ENCODE results near the gene ARSI.
"Not testable (repeated sequence)": the region's sequence is repeated elsewhere in the genome, so short reads cannot be mapped to it uniquely, and the experiment has no call there.

Gene ARSI

DNA sequence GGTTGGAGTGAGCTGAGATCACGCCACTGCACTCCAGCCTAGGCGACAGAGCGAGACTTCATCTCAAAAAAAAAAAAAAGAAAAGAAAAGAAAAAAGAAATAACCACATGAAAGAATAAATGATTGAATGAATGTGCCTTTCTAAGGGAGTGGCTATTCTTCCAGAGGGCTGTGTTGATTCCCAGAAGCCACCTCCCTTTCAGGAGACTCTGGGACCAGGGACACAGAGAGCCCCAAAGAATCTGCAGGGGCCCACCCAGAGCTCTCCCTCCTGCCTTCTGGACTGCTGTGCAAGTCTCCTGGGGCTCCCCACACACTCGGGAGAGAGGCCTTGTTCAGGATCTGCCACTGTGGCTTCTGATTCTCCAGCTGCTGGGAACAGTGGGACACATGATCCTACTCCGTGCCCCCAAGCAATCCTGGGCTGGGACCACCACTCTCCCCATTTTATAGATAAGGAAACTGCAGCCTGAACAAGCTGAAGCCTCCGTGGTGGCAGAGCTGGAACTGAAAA is 36.8 kb downstream of the ARSI start:
- no peak for DNase-seq (ENCODE audit: low read depth)

DNA sequence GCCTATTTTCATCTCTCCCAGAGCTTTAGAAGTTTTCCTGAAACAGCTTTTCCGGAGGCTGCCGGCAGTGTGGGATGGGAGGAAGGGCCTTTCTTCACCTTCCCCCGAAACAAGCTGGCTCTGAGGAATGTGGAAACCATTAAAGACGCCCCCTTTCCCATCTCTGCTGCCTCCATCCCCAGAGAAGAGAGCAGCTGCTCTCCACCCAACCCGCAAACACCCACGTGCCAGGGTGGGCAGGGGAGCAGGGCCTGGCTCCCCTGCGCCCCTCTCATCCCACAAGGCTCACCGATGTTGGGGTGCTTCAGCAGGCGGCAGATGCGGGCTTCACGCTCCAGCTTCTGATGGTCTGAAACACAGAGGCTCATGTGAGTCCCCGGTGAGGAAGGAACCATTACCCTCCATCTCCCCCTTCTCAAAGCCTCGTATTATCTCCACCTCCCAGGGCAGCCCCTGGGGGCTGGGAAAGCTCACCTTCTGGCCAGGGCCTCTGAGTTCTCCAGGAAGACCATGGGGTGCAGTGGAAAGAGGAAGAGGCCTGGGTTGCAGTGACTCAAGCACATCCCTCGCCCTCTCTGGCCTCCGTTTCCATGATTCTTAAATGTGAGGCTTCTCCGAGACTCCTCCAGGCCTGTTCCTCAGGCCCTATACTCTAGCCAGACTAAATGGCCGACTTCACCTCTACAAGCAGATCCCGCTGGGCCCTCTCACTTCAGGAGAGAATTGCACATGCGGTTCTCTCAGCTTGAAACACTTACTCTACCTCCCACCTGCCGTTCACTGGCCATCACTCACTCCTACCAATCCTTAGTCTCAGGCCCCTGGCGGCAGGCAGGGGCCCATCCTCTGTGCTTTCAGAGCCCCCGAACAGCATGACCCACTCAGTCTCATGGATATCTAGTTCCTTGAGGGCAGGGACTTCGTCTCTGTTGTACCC is 37.8 kb downstream of the ARSI start:
- DNase-seq (ENCODE audit: low read depth): no peak

DNA sequence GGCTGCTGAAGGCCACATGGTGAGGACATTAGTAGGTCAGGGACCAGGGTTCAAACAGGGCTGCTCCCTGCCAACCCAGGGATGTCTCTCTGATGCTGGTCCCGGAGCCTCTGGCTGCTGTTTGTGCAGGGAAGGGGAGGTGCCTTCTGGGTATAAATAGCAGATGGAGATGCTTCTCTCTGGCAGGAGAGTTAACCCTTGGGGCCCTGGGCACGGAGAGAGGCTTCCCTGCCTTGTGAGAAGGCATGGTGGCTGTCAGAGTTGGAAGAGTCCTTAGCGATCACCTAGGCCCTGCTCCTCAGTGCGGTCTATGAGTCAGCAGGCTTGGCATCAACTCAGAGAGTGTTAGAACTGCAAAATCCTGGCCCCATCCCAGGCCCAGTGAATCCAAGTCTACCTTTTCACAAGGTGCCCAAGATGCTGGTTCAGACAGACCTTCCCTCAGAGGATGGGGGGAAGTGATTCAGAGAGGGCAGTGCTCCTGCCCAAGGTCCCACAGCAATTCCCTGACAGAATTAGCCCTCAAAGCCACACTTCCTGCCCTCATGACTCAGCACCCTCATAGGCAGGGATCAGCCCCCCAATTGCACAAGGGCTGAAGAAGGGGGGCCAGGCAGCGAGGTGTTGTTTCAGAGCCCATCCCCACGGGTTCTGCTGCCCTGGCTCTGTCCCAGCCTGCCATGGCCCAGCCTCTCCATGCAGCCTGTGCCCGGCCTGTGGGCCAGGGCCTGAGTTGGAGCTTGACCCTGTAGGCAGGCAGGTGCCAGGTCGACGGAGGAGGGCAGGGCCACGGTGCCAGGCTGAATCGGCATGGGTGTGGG is 38.7 kb downstream of the ARSI start:
- no peak for DNase-seq (ENCODE audit: low read depth)

DNA sequence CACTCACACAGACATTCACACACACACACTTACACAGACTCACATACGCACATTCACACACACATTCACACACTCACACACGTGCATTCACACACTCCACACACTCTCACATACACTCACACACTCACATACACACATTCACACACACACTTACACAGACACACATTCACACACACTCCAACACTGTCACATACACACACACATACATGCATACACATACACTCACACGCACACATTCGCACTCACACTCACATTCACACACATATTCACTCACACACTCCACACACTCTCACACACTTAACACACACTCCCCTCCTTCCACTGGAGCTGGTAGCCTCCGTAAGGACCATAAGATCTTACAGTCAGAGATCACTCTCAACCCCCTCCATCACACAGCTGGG is 39.3 kb downstream of the ARSI start:
- no peak for DNase-seq (ENCODE audit: low read depth)

DNA sequence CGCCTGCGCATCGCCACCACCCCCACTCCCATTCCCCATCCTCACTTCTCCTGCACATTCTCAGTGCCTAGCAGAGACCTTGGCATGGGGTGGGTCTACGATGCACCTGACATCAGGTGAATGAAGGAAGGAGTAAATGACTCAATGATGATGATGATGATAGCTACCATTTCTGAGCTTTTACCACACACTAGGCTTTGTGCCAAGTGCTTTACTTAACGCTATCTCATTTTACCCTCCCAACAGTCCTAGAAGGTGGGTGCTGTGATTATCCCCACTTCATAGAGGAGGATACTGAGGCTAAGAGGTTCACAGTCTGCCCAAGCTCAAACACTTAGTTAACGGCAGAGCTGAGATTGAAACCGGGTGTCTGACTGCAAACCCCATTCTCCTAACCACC is 40.2 kb downstream of the ARSI start:
- no peak for DNase-seq (ENCODE audit: low read depth)

DNA sequence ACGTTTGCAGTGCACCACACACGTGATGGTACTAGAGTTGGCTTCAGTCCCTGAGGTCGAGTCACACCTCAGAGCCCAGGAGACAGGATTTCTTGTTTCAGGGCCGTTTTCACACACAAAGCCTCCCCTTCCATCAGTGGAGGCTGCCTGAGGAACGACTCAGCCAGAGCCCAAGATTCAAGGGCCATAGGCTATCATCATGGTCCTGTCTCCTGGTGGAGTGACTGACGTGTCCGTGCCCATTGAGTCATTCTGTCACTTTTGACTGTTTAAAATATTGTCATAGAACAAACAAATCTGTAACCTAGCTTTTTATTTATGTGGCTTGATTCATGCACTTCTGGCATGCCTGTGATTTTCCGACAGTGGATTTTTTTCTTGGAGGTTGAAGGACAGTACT is 41.5 kb downstream of the ARSI start:
- DNase-seq (ENCODE audit: low read depth): no peak

DNA sequence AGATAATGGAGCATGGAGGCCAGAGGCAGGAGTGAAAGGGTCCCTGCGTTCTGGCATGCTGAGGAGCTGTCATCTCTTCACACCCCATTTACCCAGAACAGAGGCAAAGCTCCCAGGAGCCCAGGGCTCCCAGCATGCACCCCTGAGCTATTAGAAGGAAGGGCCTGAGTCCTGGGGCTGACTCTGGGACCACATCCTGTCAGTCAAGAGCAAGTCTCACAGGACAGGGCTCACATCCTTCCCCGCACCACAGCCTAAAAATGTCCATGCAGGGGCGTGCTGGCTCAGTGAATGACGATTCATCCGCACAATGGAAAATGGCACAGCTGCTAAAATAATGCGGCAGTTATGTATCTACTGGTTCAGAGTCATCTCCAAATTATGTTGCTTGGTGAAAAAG is 44.6 kb downstream of the ARSI start:
- DNase-seq (ENCODE audit: low read depth): no peak

DNA sequence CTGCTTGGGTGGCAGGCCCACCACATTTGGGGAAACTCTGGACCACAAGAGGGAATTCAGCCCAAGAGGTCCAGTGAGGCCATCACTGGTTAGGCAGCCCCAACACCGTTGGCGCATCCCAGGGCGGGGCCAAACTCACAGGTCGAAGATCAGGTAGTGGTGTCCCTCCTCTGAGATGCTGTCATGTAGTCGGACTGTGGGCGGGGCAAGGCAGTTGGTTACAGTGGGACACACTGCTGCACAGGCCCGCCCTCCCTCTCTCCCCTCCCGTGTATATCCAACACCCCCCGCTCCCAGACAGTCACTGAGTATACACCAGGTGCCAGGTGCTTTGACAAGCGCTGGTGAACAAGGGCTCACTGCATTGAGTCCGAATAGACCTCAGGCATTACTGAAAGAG is 45.3 kb downstream of the ARSI start:
- no peak for DNase-seq (ENCODE audit: low read depth)

DNA sequence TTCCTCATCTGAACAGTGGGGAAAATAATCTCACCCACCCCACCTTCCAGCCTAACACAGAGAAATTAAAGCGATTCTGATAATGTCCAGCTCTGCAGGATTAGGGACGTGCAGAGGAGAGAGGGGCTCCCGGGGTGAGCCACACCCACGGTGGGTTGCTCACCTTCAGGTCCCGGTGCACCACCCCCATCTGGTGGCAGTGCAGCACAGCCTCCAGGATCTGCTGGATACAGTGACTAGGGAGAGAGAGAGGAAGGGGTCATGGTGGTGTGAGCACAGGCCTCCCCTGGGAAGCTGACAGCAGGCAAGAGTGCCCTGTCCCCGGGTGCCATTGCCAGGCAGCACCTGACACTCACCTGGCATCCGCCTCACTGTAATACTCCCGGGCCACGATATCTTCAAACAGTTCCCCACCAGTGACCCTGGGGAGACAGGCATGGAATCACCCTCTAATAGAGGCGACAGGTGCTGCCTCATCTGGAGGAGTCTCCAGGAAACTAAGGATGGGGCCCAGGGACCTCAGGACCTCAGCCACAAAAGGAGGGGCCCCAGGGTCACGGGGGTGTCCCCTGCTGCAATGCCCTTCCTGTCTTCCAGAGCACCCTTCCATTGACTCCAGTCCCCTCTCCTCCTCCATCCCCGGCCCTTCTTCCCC is 46.2 kb downstream of the ARSI start:
- DNase-seq (ENCODE audit: low read depth): no peak

DNA sequence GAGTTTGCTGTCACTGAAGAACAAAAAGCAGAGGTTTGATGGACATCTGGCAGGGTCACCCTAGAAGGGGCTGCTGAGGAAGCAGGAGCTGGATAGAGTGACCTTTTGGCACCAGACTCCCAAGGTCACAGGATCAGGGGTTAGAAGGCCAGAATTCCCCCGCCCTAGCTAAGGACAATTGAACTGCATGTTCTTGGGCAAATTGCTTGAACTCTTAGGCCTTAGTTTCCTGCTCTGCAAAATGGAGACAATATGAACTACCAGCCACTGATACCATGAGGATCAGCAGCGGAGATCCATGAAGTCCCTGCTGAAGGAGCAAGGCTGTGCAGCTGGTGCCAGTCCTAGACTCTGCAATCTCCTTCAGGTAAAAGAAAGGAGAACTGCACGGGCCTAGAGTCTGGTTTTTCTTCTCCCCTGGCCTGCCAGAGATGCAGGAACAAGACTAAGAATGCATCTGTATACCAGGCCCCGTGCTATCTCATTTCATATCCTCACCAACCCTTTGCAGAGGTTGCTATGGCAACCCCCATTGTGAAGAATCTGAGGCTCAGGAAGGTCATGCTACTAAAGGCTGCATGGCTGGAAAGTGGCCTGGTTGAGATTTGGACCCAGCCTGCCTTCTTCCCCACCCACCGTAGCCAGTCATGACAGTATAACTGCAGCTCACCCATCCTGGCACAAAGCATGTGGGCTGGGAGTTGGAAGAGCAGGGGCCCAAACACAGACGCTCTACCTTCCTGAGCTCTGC is 46.9 kb downstream of the ARSI start:
- no peak for DNase-seq (ENCODE audit: low read depth)

DNA sequence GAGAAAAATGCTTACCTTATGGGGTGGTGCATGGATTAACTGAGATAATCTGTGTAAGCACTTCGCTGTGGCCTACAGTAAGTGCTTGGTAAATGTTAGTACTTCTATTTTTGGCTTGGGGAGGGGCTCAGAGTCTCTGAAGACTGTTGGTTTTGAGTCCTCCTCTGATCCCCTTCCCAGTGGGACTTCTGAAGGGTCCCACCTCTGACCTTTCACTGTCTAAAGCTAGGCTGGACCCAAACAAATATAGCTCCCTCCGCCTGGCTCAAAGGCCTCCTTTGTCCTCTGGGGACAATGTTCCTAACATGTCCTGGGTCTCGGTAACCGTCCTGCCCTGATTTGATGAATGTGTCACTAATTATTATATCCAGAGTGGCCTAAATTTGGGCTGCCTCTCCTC is 47.9 kb downstream of the ARSI start:
- DNase-seq (ENCODE audit: low read depth): no peak

DNA sequence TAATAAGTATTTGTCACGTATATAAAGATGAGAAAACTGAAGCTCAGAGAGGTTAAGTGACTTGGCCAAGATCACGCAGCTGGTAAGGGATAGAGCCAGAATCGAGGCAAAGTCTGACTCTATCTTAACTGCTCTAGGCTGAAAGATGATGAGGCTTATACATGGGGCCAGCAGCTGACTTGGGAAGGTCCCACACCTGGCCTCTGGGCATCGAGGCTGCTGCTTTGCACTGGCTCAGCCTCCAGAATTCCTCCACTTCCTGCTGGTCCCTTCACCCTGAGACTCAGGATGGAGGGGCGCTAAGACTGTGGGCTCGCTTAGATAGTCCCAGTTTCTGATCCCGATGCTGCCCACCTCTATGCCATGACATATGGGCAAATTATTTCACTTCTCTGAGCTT is 48.3 kb downstream of the ARSI start:
- DNase-seq (ENCODE audit: low read depth): no peak

DNA sequence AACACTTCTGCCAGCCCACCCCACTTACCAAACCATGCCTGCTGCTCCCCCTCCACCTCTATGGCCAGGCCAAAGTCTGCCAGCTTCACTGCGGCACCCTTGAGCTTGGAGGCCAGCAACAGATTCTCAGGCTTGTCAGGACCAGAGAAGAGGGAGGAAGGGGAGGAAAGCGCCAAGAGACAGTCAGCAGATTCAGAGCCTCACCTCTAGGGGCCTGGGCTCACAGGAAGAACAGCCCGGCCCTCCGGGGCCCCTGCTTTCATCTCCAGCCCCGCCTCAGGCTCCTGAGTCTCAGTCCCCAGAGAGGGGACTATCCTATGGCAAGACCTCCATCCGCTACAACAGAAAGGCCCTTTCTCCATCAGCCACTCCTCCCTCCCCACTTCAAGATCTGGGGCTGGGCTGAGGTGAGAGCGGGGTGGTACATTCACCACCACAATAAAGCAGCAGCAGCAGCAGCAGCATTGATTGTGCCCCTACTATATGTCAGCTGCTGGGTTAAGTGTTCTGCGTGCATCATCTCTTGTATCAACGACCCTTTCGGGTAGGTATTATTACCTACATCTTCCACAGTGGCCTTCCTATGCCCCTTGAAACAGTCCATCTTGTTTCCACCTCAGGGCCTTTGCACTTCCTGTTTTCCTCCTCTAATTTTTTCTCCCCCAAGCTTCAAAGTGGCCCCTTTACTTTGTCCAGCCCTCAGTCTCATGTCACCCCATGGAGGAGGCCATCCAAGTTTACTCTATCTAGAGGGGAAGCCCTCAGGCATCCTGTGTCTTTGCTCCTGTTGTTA is 49.1 kb downstream of the ARSI start:
- DNase-seq (ENCODE audit: low read depth): no peak

DNA sequence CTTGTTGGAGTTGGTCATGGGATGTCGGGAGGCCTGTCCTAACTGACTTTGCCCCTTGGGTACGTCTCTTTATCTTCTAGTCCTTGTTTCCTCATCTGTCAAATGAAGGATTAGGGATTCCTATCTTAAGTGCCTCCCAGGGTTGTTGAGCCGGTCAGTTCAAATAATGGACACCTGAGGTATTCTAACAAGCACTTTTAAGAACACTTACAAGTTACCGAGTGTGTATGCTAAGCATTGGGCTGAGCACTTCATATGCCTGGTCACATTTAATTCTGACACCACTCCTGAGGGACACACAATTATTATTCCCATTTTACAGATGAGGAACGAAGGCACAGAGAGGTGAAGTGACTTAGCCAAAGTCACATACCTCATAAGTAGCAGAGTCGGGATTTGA is 50.2 kb downstream of the ARSI start:
- no peak for DNase-seq (ENCODE audit: low read depth)

DNA sequence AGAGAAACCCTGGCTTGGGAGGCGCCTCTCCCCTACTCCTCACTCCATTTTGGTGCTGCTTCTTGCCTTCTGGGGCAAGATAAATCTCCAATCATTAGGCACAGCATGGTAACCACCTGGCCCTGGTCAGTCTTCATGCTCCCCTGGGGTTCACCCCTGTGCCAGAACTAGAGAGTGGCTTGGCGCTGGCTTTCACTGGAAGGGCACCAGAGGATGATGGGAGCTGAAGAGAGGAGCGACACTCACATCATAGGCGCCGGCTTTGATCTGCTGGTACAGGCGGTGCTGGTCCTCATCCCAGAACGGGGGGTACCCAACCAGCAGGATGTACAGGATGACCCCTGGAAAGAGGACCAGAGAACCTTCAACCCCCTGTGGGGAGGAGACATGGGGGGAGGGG is 51.2 kb downstream of the ARSI start:
- DNase-seq (ENCODE audit: low read depth): no peak

DNA sequence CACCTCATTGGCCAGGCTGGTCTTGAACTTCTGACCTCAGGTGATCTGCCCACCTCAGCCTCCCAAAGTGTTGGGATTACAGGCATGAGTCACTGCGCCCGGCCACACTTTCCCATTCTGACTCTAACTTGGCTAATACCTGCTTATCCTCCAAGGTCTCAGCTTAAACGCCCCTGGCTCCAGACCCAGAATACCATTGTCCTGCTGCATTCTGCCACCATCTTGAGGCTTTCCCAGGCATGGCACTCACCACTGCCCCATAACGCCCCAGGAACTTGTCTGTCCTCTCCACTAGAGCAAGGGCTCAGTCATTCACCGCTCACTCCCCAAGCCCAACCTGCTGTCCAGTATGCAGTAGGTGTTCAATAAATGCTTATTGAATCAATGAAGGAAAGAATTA is 53.0 kb downstream of the ARSI start:
- no peak for DNase-seq (ENCODE audit: low read depth)

DNA sequence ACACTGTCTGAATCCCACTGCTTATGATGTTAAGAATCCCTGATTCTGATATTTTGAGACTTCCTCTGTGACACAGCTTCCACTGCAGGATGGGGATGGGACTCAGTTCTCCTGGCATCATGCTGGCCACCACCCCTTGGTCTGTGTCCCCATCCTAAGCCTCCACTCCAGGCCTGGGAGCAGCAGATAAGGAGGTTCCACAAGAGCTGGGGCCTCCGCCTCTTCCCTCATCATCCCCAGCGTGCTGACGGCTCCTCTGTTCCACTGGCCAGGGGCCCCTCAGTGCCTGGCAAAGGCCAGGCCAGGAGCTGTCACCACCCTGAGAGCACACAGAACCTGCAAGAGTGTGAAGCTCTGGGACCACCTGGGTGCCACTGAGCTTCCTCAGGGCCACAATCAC is 53.8 kb downstream of the ARSI start:
- DNase-seq (ENCODE audit: low read depth): no peak

DNA sequence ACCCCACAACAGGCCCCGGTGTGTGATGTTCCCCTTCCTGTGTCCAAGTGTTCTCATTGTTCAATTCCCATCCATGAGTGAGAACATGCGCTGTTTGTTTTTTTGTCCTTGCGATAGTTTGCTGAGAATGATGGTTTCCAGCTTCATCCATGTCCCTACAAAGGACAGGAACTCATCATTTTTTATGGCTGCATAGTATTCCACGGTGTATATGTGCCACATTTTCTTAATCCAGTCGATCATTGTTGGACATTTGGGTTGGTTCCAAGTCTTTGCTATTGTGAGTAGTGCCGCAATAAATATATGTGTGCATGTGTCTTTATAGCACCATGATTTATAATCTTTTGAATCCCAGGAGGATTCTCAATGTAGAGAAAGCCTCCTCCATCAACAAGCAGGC is 54.2 kb downstream of the ARSI start:
- DNase-seq (ENCODE audit: low read depth): not testable (repeated sequence)

DNA sequence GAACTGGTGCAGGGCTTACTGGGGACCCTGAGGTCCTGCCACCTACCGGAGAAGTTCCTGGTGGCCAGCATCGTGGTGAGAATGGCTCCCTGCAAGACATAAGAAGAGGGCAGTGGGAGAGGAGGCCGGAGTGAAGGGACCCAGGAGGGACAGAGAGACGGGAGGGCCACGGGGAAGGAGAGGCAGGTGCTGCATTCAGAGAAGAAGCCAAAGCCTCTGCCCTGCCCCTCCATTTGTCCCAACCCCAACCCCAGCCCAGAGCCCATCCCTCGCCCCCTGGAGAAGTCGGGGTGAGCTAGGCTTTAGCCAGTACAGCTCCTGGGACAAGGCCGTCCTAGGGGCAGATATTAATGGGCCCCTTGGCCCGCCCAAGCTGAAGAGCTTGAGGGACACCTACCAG is 55.0 kb downstream of the ARSI start:
- no peak for DNase-seq (ENCODE audit: low read depth)

DNA sequence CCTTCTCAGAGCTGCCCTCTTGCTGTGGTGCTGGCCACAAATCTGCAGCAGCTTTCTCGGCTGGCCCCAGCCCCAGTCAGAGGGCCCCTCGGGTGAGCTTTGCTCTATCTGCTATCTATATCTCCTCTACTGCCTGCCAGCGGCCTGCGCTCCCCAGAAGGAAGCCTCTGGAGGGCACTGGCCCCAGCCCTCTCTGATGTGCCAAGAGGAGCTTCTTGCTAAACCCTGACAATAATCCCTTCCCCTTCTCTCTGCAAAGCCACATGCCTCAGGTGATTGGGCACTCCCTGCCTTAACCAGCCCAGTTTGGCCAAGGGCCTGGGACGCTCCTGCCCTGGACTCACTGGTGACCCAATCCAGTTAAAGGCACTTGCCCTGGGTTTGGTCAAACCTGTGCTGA is 55.9 kb downstream of the ARSI start:
- DNase-seq (ENCODE audit: low read depth): no peak

DNA sequence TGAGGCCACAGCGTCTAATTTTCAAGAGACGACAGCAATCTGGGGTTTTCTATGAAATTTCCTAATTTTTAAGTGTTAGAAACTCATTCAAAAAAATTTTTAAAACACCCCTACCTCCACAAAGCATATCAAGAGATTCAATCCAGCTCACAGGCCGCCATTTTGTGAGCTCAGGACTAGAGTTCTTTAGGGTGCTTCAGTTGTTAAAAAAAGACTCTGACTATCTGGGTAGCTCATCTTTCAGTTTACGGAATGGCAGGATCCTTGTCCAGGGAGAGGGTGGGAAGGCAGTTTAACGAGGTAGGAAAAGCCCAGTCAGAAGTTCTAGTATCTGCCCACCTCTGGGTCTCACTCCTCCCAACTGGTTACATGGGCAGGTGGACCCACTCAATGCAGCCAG is 56.3 kb downstream of the ARSI start:
- no peak for DNase-seq (ENCODE audit: low read depth)
